ENCODE measurements around the gene NLGN2. TPM values are rescaled to one million over a fixed set of nuclear protein-coding genes. Genes with fewer than 3 reads are reported as not detected.

Gene NLGN2
- total RNA-seq, 2 donors from 2014 or later, result 78.5 to 121 TPM

GRCh38 chr17:7445619-7445968 is 37.9 kb downstream of the NLGN2 start:
- H3K36me3 Mint-ChIP-seq (ENCODE audit: low read depth), result no peaks in the 10 kb centered on the region
- peak overlapping the region; percentile 50 for H3K9ac ChIP-seq (ENCODE audit: extremely low read depth, low read length, poor library complexity, severe bottlenecking)

GRCh38 chr17:7448461-7448860 is 40.8 kb downstream of the NLGN2 start:
- no peak for DNase-seq
- H3K27ac Mint-ChIP-seq, result no peak overlapping the region
- peaks cover 2% of the 10 kb centered on the region for H3K36me3 Mint-ChIP-seq (ENCODE audit: low read depth)
- no peak for TF ChIP-seq CTCF (conservative IDR thresholded peaks at IDR 0.05)
- Histone ChIP-seq H3K4me1 (ENCODE audit: control insufficient read depth, insufficient read depth, low read length) (no peaks in the 10 kb centered on the region), H3K36me3 (ENCODE audit: control insufficient read depth, insufficient read depth, low read length) (no peaks in the 10 kb centered on the region), H3K9ac (ENCODE audit: extremely low read depth, low read length, poor library complexity, severe bottlenecking) (no peak overlapping the region), H3K27ac (ENCODE audit: low read depth, low read length) (no peak overlapping the region), H3K27me3 (ENCODE audit: control insufficient read depth, insufficient read depth, low read length, poor library complexity, severe bottlenecking) (no peaks in the 10 kb centered on the region), H3K4me3 (ENCODE audit: low read length) (no peak overlapping the region), H3K9me3 (ENCODE audit: control insufficient read depth, low read length) (no peaks in the 10 kb centered on the region)
- no peaks in the 10 kb centered on the region for H3K9me3 Mint-ChIP-seq
- WGBS, 2 experiments (ENCODE audit: insufficient coverage in 1 of 2, insufficient read length in 1 of 2), result 92 to 100% methylated on average over 2 to 7 of the region's 7 CpGs
- H3K4me3 Mint-ChIP-seq, result no peak overlapping the region
- H3K27me3 Mint-ChIP-seq (ENCODE audit: insufficient read depth), result peaks cover 36% of the 10 kb centered on the region
- peaks cover 6% of the 10 kb centered on the region for H3K4me1 Mint-ChIP-seq

More at GRCh38 chr17:7445619-7445968, 37.9 kb downstream of the NLGN2 start:
- H3K9me3 ChIP-seq (ENCODE audit: control insufficient read depth, low read length), result no peaks in the 10 kb centered on the region
- no peak overlapping the region for H3K27ac ChIP-seq (ENCODE audit: low read depth, low read length)
- peaks cover 16% of the 10 kb centered on the region for H3K27me3 ChIP-seq (ENCODE audit: control insufficient read depth, insufficient read depth, low read length, poor library complexity, severe bottlenecking)
- 6 to 8% methylated on average over 11 to 16 of the region's 16 CpGs for WGBS, 2 experiments (ENCODE audit: insufficient coverage in 1 of 2, insufficient read length in 1 of 2)
- peak overlapping the region; percentile 79 for H3K4me3 ChIP-seq (ENCODE audit: low read length)
- H3K4me3 Mint-ChIP-seq, result peak overlapping the region; percentile 71
- H3K4me1 ChIP-seq (ENCODE audit: control insufficient read depth, insufficient read depth, low read length), result no peaks in the 10 kb centered on the region
- H3K27me3 Mint-ChIP-seq (ENCODE audit: insufficient read depth), result peaks cover 65% of the 10 kb centered on the region
- H3K4me1 Mint-ChIP-seq, result peaks cover 6% of the 10 kb centered on the region
- no peak for TF ChIP-seq CTCF (conservative IDR thresholded peaks at IDR 0.05)
- peak; percentile 98 for DNase-seq
- no peaks in the 10 kb centered on the region for H3K36me3 ChIP-seq (ENCODE audit: control insufficient read depth, insufficient read depth, low read length)
- H3K9me3 Mint-ChIP-seq, result no peaks in the 10 kb centered on the region
- H3K27ac Mint-ChIP-seq, result peak overlapping the region; percentile 93

GRCh38 chr17:7459961-7460545 is 52.4 kb downstream of the NLGN2 start:
- Mint-ChIP-seq H3K27me3 (ENCODE audit: insufficient read depth) (no peaks in the 10 kb centered on the region), H3K4me3 (no peak overlapping the region), H3K27ac (no peak overlapping the region), H3K36me3 (ENCODE audit: low read depth) (peaks cover 12% of the 10 kb centered on the region), H3K9me3 (no peaks in the 10 kb centered on the region), H3K4me1 (peaks cover 3% of the 10 kb centered on the region)
- no peak for DNase-seq
- Histone ChIP-seq H3K36me3 (ENCODE audit: control insufficient read depth, insufficient read depth, low read length) (no peaks in the 10 kb centered on the region), H3K9ac (ENCODE audit: extremely low read depth, low read length, poor library complexity, severe bottlenecking) (no peak overlapping the region), H3K27ac (ENCODE audit: low read depth, low read length) (no peak overlapping the region), H3K4me1 (ENCODE audit: control insufficient read depth, insufficient read depth, low read length) (no peaks in the 10 kb centered on the region), H3K9me3 (ENCODE audit: control insufficient read depth, low read length) (no peaks in the 10 kb centered on the region), H3K27me3 (ENCODE audit: control insufficient read depth, insufficient read depth, low read length, poor library complexity, severe bottlenecking) (no peaks in the 10 kb centered on the region), H3K4me3 (ENCODE audit: low read length) (no peak overlapping the region)
- 76% methylated on average over 1 of the region's 3 CpGs; no CpG with 5 or more reads in 1 of the 2 experiments for WGBS, 2 experiments (ENCODE audit: insufficient coverage in 1 of 2, insufficient read length in 1 of 2)
- no peak for TF ChIP-seq CTCF (conservative IDR thresholded peaks at IDR 0.05)
